ENCODE measurements around the gene HIC1. TPM values are rescaled to one million over a fixed set of nuclear protein-coding genes. Genes with fewer than 3 reads are reported as not detected.

HIC1 gene
- total and polyA plus RNA-seq, 9 of the 15 experiments (the other 6 are each of a cell fraction or from before 2014, with no cell fraction given) = 0.01 to 2.5 (median 0.18) TPM

- Histone ChIP-seq H3K9ac (ENCODE audit: insufficient read depth in 1 of 2, low read depth in 2 of 2, low read length in 2 of 2) (no peak overlapping the region), H3K36me3 (ENCODE audit: control insufficient read depth, insufficient read depth, low read length) (no peaks in the 10 kb centered on the region), H3K9me3 (replicated peaks; ENCODE audit: control insufficient read depth, insufficient read depth, low read depth, low read length) (no peaks in the 10 kb centered on the region), H4K20me1 (replicated peaks; ENCODE audit: control insufficient read depth, insufficient read depth, low read length) (no peaks in the 10 kb centered on the region), H3K4me2 (ENCODE audit: insufficient read depth, low read length) (no peak overlapping the region), H3K27ac (ENCODE audit: extremely low read depth, low read depth, low read length) (no peak overlapping the region), H3K9me1 (ENCODE audit: control insufficient read depth, insufficient read depth, low read length) (no peaks in the 10 kb centered on the region), H3K4me1 (replicated peaks in 1 of 2; ENCODE audit: control insufficient read depth in 2 of 2, insufficient read depth in 2 of 2, low read length in 2 of 2) (peaks cover 0 to 51% of the 10 kb centered on the region in 2 experiments; a peak in 2 of 5 replicates), H3K27me3 (ENCODE audit: control insufficient read depth in 2 of 2, insufficient read depth in 2 of 2, low read length in 2 of 2) (no peaks in the 10 kb centered on the region), H2AFZ (ENCODE audit: low read depth, low read length) (no peak overlapping the region), H3K4me3 (no peak overlapping the region), H3K79me2 (ENCODE audit: control insufficient read depth, insufficient read depth, low read length) (no peaks in the 10 kb centered on the region)
- FAIRE-seq (no peak), DNase-seq (ENCODE audit: extremely low read depth in 1 of 4, low spot score in 3 of 4) (no peak), ATAC-seq (no peak)
- in situ Hi-C loops (cut with MboI) (no loop called here), intact Hi-C loops (cut with micrococcal nuclease) (loop anchor here (10.0 kb wide), 1 partner anchor 117 kb away; no protein-coding TSS in a partner anchor)
- CTCF ChIA-PET (ENCODE audit: low intra/inter-chr PET ratio) = no interaction called here
- TF ChIP-seq CSDE1 (IDR thresholded peaks at IDR 0.05) = no peak
- 0 out of 2 replicates have a peak, but pooled peaks have one; percentile 39 for TF ChIP-seq POLR2G (IDR thresholded peaks at IDR 0.05; ENCODE audit: low read depth, low read length)
- POLR2A ChIA-PET = interaction anchor here (0.6 to 0.7 kb wide), 2 partner anchors 27 to 199 kb away, joined by 3 read pairs; no protein-coding TSS in a partner anchor
- 96% methylated on average over 10 of the region's 98 CpGs for WGBS (ENCODE audit: insufficient coverage, low coverage, missing lambda C conversion rate)
- BruUV-seq (replicated peaks) = no TSS peak
These were observed 3.1 kb downstream of the HIC1 start for GRCh38 chr17:2057760-2058585.

Data from K562 (cell line).